Heart left ventricle (tissue), 13 donors: Measurements from ENCODE around the gene LRRC14B.

Source experiments
- POLR2A ChIP-seq, 2 donors: fragments of 450-650 bp; IDR thresholded peaks; one replicate each; pipeline ENCODE4 v1.6.1; 2017; ENCODE audit warnings: antibody characterized with exemption in 2 of 2, mild to moderate bottlenecking in 2 of 2, moderate library complexity in 2 of 2
- TF ChIP-seq, protein P1 (sequence below), 12 donors: fragments of 200-600 bp; sonication (generic) in 4 of 12; IDR thresholded peaks; one replicate each; pipeline versions ENCODE4 v1.5.0 to v1.8.0; 2018 to 2022; ENCODE audit warnings: antibody characterized with exemption in 12 of 12, mild to moderate bottlenecking in 5 of 12
- donor health status: ischemic (EF 13 %, LVEDD 7.1; RV severe dilation, severe dysfunction).
- donor health status: DM: no; HTN: yes; CAD: no.
- donor health status: DM: no; HTN: no; CAD: no.
- donor health status: ischemic (EF 25% LVEDD 6.9; RV normal size, moderate dysfunction).
- donor health status: ischemic (EF 25% LVEDD 5.7; RV mildly dilated, moderate dysfunction).
- donor health status: ischemic (EF 35%, LVEDD 5.7; RV mildly dilated, moderate dysfunction).
- donor health status: nonischemic (EF 11% LVEDD 7.7; RV severe dilation, severe dysfunction).
- donor health status: DM: yes; HTN: yes; CAD: no.
- donor health status: PGD.
- donor health status: ischemic (EF 29% LVEDD 5.4; RV normal size, mild dysfunction).
- donor health status: nonischemic (EF 23%, LVEDD 6.1; RV moderate dilation, normal function).

DNA sequence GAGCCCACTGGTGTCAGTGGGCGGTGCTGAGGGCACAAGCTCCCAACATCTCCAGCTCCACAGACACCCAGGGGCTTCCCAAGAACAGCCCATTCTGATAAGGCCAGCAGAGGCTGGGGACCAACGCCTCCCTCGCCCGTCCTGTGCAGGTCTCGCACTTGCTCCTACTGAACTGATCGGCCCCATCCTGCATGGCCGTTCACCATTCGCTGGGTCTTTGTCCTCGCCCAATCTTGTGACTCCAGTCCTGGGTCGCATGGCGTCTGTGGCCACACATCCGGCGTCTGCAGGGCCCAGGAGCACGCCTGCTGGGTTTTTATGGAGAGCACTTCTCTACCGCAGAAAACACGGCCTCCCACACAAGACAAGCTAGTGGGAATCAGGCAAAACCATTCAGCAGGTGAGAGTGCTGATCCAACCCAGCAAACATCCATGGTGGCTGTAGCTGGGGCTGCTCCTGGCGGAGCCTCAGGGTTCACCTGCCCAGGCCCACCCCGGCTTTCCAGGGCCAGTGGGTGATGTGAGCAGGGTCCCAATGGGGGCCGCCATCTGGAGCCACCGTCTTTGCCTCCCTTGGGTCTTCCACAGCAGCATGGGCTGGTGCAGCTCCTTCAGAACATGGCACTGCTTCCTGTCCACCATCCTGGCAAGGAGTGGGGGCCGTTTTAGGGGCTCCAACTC is 7.4 kb downstream of the LRRC14B start:
- TF ChIP-seq POLR2A (IDR thresholded peaks at IDR 0.05) = no peak
- TF ChIP-seq, protein P1, sequence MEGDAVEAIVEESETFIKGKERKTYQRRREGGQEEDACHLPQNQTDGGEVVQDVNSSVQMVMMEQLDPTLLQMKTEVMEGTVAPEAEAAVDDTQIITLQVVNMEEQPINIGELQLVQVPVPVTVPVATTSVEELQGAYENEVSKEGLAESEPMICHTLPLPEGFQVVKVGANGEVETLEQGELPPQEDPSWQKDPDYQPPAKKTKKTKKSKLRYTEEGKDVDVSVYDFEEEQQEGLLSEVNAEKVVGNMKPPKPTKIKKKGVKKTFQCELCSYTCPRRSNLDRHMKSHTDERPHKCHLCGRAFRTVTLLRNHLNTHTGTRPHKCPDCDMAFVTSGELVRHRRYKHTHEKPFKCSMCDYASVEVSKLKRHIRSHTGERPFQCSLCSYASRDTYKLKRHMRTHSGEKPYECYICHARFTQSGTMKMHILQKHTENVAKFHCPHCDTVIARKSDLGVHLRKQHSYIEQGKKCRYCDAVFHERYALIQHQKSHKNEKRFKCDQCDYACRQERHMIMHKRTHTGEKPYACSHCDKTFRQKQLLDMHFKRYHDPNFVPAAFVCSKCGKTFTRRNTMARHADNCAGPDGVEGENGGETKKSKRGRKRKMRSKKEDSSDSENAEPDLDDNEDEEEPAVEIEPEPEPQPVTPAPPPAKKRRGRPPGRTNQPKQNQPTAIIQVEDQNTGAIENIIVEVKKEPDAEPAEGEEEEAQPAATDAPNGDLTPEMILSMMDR (IDR thresholded peaks at IDR 0.05) = no peak
